Thoracic aorta (tissue), 2 donors: ENCODE measurements around the gene FMNL2. TPM values are rescaled to one million over a fixed set of nuclear protein-coding genes. Genes with fewer than 3 reads are reported as not detected.
A peak's percentile ranks its signal among the peaks of the same experiment; 100 is the strongest.

ENCODE experiments used
- ATAC-seq: fragments of 150-250 bp; one replicate; pipeline ENCODE4 v1.8.0; 2017; ENCODE audit warnings: low read depth; ENCODE audit not compliant: insufficient number of reproducible peaks, low FRiP score
- DNase-seq: peaks from one replicate; pipeline ENCODE4 v3.0.0-alpha.2; 2020; ENCODE audit warnings: low spot score
- H3K27ac ChIP-seq, 2 donors: fragments of 200-600 bp; sonication (generic); 1 replicate in 1 of 2; 2 replicates in 1 of 2; pipeline ENCODE4 v1.5.1; 2016; ENCODE audit warnings: mild to moderate bottlenecking in 2 of 2, moderate library complexity in 2 of 2
- H3K27me3 ChIP-seq: fragments of 200-600 bp; sonication (generic); replicated peaks from 2 replicates; pipeline ENCODE4 v1.6.0; 2016; ENCODE audit warnings: mild to moderate bottlenecking; ENCODE audit not compliant: insufficient read depth
- H3K36me3 ChIP-seq: fragments of 200-600 bp; sonication (generic); one replicate; pipeline ENCODE4 v1.5.1; 2016
- H3K4me1 ChIP-seq, 2 donors: fragments of 200-600 bp; sonication (generic); 1 replicate in 1 of 2; 2 replicates in 1 of 2; pipeline versions ENCODE4 v1.5.1 to v1.6.0; 2016; ENCODE audit warnings: low read depth in 2 of 2, mild to moderate bottlenecking in 1 of 2; ENCODE audit not compliant: control insufficient read depth in 1 of 2
- H3K4me3 ChIP-seq: fragments of 200-600 bp; sonication (generic); 2 replicates; pipeline ENCODE4 v1.5.1; 2016; ENCODE audit warnings: mild to moderate bottlenecking
- H3K9me3 ChIP-seq: fragments of 200-600 bp; sonication (generic); 2 replicates; pipeline ENCODE4 v1.5.1; 2016
- CTCF ChIP-seq: fragments of 200-600 bp; sonication (generic); IDR thresholded peaks from one replicate; pipeline ENCODE4 v1.5.1; 2019; ENCODE audit warnings: antibody characterized with exemption
- total RNA-seq, 2 donors: library from RNA; depleted of rRNA; stranded (reverse); fragments of >200 nt; gene quantifications; one replicate each; pipeline versions ENCODE4 v1.1.0 to v1.2.3, GENCODE V29; 2016

Gene FMNL2
- total RNA-seq, 2 donors from 2014 or later, result 30.6 to 87.0 TPM

GRCh38 chr2:152583512-152584229 lies 248.7 kb downstream of the FMNL2 start:
- no peak for TF ChIP-seq CTCF

GRCh38 chr2:152584301-152584700 lies 249.3 kb downstream of the FMNL2 start:
- Histone ChIP-seq H3K27me3 (no peaks in the 10 kb centered on the region), H3K27ac (no peak overlapping the region), H3K4me1 (peaks cover 26 to 68% of the 10 kb centered on the region in 2 donors), H3K4me3 (no peak overlapping the region), H3K9me3 (no peaks in the 10 kb centered on the region), H3K36me3 (no peaks in the 10 kb centered on the region)
- no peak for TF ChIP-seq CTCF
- DNase-seq (no peak), ATAC-seq (no peak)

More at GRCh38 chr2:152583512-152584229, 248.7 kb downstream of the FMNL2 start:
- H3K4me3 ChIP-seq, result no peak overlapping the region
- no peaks in the 10 kb centered on the region for H3K36me3 ChIP-seq
- no peak overlapping the region for H3K27ac ChIP-seq
- no peaks in the 10 kb centered on the region for H3K27me3 ChIP-seq
- no peaks in the 10 kb centered on the region for H3K9me3 ChIP-seq
- no peak for DNase-seq
- no peak for ATAC-seq
- peaks cover 20 to 68% of the 10 kb centered on the region in 2 donors for H3K4me1 ChIP-seq

- peak; percentile 90 for ATAC-seq
- peak overlapping the region in 1 of 2 donors; percentile 6 for H3K27ac ChIP-seq
These were observed 251.0 kb downstream of the FMNL2 start for GRCh38 chr2:152585830-152586484.

GRCh38 chr2:152587187-152587947 lies 252.4 kb downstream of the FMNL2 start:
- Histone ChIP-seq H3K9me3 (no peaks in the 10 kb centered on the region), H3K27me3 (no peaks in the 10 kb centered on the region), H3K36me3 (no peaks in the 10 kb centered on the region), H3K27ac (no peak overlapping the region), H3K4me3 (no peak overlapping the region), H3K4me1 (peaks cover 22 to 46% of the 10 kb centered on the region in 2 donors)
- ATAC-seq (no peak), DNase-seq (no peak)
- no peak for TF ChIP-seq CTCF

More at GRCh38 chr2:152585830-152586484, 251.0 kb downstream of the FMNL2 start:
- Histone ChIP-seq H3K36me3 (no peaks in the 10 kb centered on the region), H3K27me3 (no peaks in the 10 kb centered on the region), H3K4me3 (no peak overlapping the region), H3K9me3 (no peaks in the 10 kb centered on the region), H3K4me1 (peaks cover 22 to 56% of the 10 kb centered on the region in 2 donors)
- TF ChIP-seq CTCF, result no peak
- DNase-seq, result no peak

GRCh38 chr2:152588998-152589397 lies 254.0 kb downstream of the FMNL2 start:
- Histone ChIP-seq H3K4me3 (no peak overlapping the region), H3K9me3 (no peaks in the 10 kb centered on the region), H3K4me1 (peaks cover 18 to 45% of the 10 kb centered on the region in 2 donors), H3K27ac (no peak overlapping the region), H3K27me3 (no peaks in the 10 kb centered on the region), H3K36me3 (no peaks in the 10 kb centered on the region)
- ATAC-seq (no peak), DNase-seq (no peak)
- TF ChIP-seq CTCF, result no peak
